HFFc6 (cell line): Measurements from ENCODE around the gene STX8. TPM values are rescaled to one million over a fixed set of nuclear protein-coding genes. Genes with fewer than 3 reads are reported as not detected.

ENCODE experiments used
- DNase-seq: peaks from one replicate; pipeline ENCODE4 v3.0.0-alpha.2; 2018
- H3K27ac Mint-ChIP-seq: 2 replicates; pipeline ENCODE4 v1.8.0; 2020; ENCODE audit warnings: mild to moderate bottlenecking, mixed read lengths
- H3K27me3 Mint-ChIP-seq: 2 replicates; pipeline ENCODE4 v1.8.0; 2021; ENCODE audit warnings: mild to moderate bottlenecking, moderate library complexity, mixed read lengths; ENCODE audit not compliant: insufficient read depth
- H3K36me3 Mint-ChIP-seq: 2 replicates; pipeline ENCODE4 v1.8.0; 2021; ENCODE audit warnings: low read depth, mixed read lengths
- H3K4me1 Mint-ChIP-seq: 2 replicates; pipeline ENCODE4 v1.8.0; 2020; ENCODE audit warnings: low read depth, mixed read lengths
- H3K4me3 Mint-ChIP-seq: 2 replicates; pipeline ENCODE4 v1.8.0; 2020; ENCODE audit warnings: mild to moderate bottlenecking, moderate library complexity, mixed read lengths
- H3K9me3 Mint-ChIP-seq: 2 replicates; pipeline ENCODE4 v1.8.0; 2020; ENCODE audit warnings: mild to moderate bottlenecking, mixed read lengths
- CTCF ChIP-seq: fragments of 200-600 bp; sonication (generic); IDR thresholded peaks from 2 replicates; pipeline ENCODE4 v1.5.0; 2021; ENCODE audit warnings: antibody characterized with exemption, mild to moderate bottlenecking
- total RNA-seq, 6 experiments: library from RNA; stranded (reverse); fragmentation: NEBNext Ultra II Directional; extraction: Animal tissue kit (Norgen Biotek cat#: 25700); gene quantifications; 2 replicates in 1 of 6; 3 replicates in 5 of 6; pipeline ENCODE4 v1.2.3, GENCODE V29; 2021

Gene STX8
- total RNA-seq, 6 experiments from 2014 or later, result 48.9 to 73.8 (median 60.9) TPM

- Mint-ChIP-seq H3K4me1 (peaks cover 9% of the 10 kb centered on the region), H3K27ac (no peak overlapping the region)
Measured at GRCh38 chr17:9402590-9403199, 172.9 kb downstream of the STX8 start.

GRCh38 chr17:9401434-9401833 lies 174.2 kb downstream of the STX8 start:
- no peaks in the 10 kb centered on the region for H3K36me3 Mint-ChIP-seq
- H3K27ac Mint-ChIP-seq, result no peak overlapping the region
- DNase-seq, result peak; percentile 10
- H3K4me3 Mint-ChIP-seq, result no peak overlapping the region
- peaks cover 9% of the 10 kb centered on the region for H3K4me1 Mint-ChIP-seq
- H3K9me3 Mint-ChIP-seq, result no peaks in the 10 kb centered on the region
- peaks cover 2% of the 10 kb centered on the region; the same call in 1 of the 2 replicates for H3K27me3 Mint-ChIP-seq
- TF ChIP-seq CTCF, result no peak

More at GRCh38 chr17:9402590-9403199, 172.9 kb downstream of the STX8 start:
- H3K9me3 Mint-ChIP-seq, result no peaks in the 10 kb centered on the region
- H3K4me3 Mint-ChIP-seq, result no peak overlapping the region
- TF ChIP-seq CTCF, result peak; percentile 71
- H3K27me3 Mint-ChIP-seq, result peaks cover 2% of the 10 kb centered on the region; the same call in 1 of the 2 replicates
- no peaks in the 10 kb centered on the region for H3K36me3 Mint-ChIP-seq
- DNase-seq, result peak; percentile 23

GRCh38 chr17:9389111-9389527 lies 186.5 kb downstream of the STX8 start:
- Mint-ChIP-seq H3K4me3 (no peak overlapping the region), H3K27ac (no peak overlapping the region), H3K36me3 (peaks cover 25% of the 10 kb centered on the region), H3K4me1 (peaks cover 9% of the 10 kb centered on the region), H3K9me3 (peaks cover 14% of the 10 kb centered on the region), H3K27me3 (no peaks in the 10 kb centered on the region)
- TF ChIP-seq CTCF, result no peak
- DNase-seq, result peak; percentile 3

- no peak for DNase-seq
- peaks cover 9% of the 10 kb centered on the region for H3K4me1 Mint-ChIP-seq
- no peaks in the 10 kb centered on the region for H3K27me3 Mint-ChIP-seq
- H3K36me3 Mint-ChIP-seq, result peaks cover 2% of the 10 kb centered on the region; the same call in 1 of the 2 replicates
- H3K9me3 Mint-ChIP-seq, result no peaks in the 10 kb centered on the region
- H3K4me3 Mint-ChIP-seq, result no peak overlapping the region
- H3K27ac Mint-ChIP-seq, result no peak overlapping the region
- no peak for TF ChIP-seq CTCF
Measured at GRCh38 chr17:9386401-9386800, 189.2 kb downstream of the STX8 start.

- Mint-ChIP-seq H3K27me3 (no peaks in the 10 kb centered on the region), H3K4me1 (peaks cover 10% of the 10 kb centered on the region), H3K4me3 (no peak overlapping the region), H3K27ac (no peak overlapping the region), H3K9me3 (no peaks in the 10 kb centered on the region), H3K36me3 (no peaks in the 10 kb centered on the region)
- no peak for TF ChIP-seq CTCF
- no peak for DNase-seq
Measured at GRCh38 chr17:9383826-9384225, 191.8 kb downstream of the STX8 start.
